BJ (cell line): Measurements from ENCODE around the gene H2BK1. TPM values are rescaled to one million over a fixed set of nuclear protein-coding genes. Genes with fewer than 3 reads are reported as not detected.

Source experiments
- CTCF ChIA-PET: fragments of 350-600 bp; formaldehyde crosslinking; extraction: SDS; loops from one replicate; lab custom pipeline; 2021; ENCODE audit warnings: antibody characterized with exemption, inconsistent platforms; lab: Yijun Ruan, JAX
- POLR2A ChIA-PET: fragments of 300-600 bp; sonication (Branson Sonifier 250); formaldehyde crosslinking; extraction: SDS; loops from one replicate; lab custom pipeline; 2021; ENCODE audit warnings: antibody characterized with exemption; lab: Charles Lee
- DNase-seq: peaks from one replicate; pipeline ENCODE4 v3.0.0-alpha.2; 2011; ENCODE audit warnings: low read depth
- H3K27me3 ChIP-seq: 2 replicates; pipeline ENCODE4 v1.6.0; 2011; ENCODE audit warnings: low read length; ENCODE audit not compliant: control insufficient read depth, insufficient read depth
- H3K36me3 ChIP-seq: 2 replicates; pipeline ENCODE4 v1.5.1; 2011; ENCODE audit warnings: low read length; ENCODE audit not compliant: control insufficient read depth, insufficient read depth
- H3K4me3 ChIP-seq: 2 replicates; pipeline ENCODE4 v1.5.1; 2011; ENCODE audit warnings: low read depth, mild to moderate bottlenecking, control low read depth, low read length
- polyA plus RNA-seq: library from polyadenylated mRNA; depleted of rRNA; stranded (reverse); fragments of >200 nt; gene quantifications from 2 replicates; pipeline ENCODE4 v1.2.3, GENCODE V29; 2011
- TF ChIP-seq, protein P1 (sequence below): IDR thresholded peaks from 2 replicates; pipeline ENCODE4 v1.5.1; 2011; ENCODE audit warnings: low read depth, mild to moderate bottlenecking, control low read depth, inconsistent platforms, low read length, moderate library complexity; ENCODE audit not compliant: insufficient read depth

The H2BK1 gene
- polyA plus RNA-seq, 1 experiment = not detected

DNA sequence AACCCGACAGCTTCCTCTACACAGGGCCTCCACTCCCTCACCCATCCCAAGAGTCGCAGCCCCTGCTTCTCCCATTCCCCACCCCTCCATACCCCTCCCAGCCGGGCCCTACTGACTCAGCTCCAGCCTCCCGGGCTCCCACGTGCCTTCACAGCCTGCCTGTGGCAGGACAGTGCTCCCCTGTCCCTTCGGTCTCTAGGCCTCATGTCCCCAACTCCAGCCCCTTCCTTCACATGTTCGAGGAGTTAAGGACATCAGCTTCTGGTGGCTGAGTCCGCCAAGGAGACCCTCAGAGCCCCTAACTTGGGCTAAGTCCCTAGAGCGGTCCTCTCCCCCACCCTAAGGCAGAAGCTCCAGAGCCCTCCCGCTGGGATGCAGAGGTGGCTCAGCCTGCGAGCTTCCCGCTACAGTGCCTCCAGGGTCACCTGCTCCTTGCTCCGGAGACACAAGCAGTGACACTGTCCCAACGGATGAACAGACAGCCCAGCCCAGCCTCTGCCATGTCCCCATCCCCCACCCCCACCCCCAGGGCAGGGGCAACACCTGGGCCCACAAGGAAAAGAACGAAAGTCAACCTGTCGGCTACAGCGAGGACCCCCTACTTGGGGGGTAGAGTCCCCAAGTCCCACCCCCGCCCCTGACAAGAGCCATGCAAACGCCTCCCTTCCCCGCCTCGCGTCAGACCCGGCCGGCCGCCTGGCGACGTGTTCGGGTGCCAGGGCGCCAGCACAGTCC, 37.5 kb upstream of the H2BK1 start:
- peak overlapping the region; percentile 80 for H3K4me3 ChIP-seq
- no peak for DNase-seq
- CTCF ChIA-PET = interaction anchor here (0.9 to 3.2 kb wide), 6 partner anchors 11 to 124 kb away, joined by 4 to 15 read pairs (median 10); partner anchors contain the start of genes ABCF2 and CHPF2
- no peaks in the 10 kb centered on the region for H3K36me3 ChIP-seq
- no peaks in the 10 kb centered on the region for H3K27me3 ChIP-seq
- TF ChIP-seq, protein P1, sequence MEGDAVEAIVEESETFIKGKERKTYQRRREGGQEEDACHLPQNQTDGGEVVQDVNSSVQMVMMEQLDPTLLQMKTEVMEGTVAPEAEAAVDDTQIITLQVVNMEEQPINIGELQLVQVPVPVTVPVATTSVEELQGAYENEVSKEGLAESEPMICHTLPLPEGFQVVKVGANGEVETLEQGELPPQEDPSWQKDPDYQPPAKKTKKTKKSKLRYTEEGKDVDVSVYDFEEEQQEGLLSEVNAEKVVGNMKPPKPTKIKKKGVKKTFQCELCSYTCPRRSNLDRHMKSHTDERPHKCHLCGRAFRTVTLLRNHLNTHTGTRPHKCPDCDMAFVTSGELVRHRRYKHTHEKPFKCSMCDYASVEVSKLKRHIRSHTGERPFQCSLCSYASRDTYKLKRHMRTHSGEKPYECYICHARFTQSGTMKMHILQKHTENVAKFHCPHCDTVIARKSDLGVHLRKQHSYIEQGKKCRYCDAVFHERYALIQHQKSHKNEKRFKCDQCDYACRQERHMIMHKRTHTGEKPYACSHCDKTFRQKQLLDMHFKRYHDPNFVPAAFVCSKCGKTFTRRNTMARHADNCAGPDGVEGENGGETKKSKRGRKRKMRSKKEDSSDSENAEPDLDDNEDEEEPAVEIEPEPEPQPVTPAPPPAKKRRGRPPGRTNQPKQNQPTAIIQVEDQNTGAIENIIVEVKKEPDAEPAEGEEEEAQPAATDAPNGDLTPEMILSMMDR = no peak
- POLR2A ChIA-PET = no interaction called here

DNA sequence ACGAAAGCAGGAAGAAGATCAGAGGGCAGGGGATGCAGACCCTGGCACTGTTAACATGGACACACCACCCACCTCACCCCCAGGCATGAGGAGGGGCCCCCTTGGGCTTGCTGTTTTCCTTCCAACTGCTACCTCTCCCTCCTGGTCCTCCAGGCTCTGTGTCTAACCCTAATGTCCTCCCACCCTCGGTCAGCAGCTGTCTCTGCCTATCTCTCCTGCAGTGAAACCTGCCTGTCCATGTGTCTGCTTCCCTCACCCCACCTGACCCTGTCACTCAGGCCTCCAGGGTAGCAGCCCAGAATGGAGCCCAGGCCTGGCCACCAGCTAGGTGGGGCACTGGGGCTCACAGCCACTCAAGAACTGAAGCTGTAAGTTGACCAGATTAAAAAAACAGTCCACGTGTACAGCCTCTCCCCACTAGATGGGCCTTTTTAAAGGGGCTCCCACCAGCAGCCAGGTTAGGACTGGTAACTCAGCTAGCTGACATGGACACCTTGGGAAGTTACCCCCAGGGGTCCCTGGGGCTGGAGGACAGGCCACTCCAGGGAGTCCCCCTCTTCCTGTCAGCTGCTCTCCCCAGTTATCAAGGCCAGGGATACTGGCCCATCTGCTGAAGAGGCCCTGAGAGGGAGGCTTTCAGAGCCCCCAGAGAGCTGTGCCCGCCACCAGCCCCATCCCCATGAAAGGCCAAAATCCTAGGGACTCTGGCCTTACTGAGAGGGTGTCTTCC, 36.7 kb upstream of the H2BK1 start:
- TF ChIP-seq, protein P1 = no peak
- DNase-seq = no peak
- H3K4me3 ChIP-seq = peak overlapping the region; percentile 80
- CTCF ChIA-PET = interaction anchor here (0.9 to 3.2 kb wide), 6 partner anchors 10 to 123 kb away, joined by 4 to 15 read pairs (median 10); partner anchors contain the start of genes ABCF2 and CHPF2
- no peaks in the 10 kb centered on the region for H3K27me3 ChIP-seq
- POLR2A ChIA-PET = no interaction called here
- H3K36me3 ChIP-seq = peaks cover 3% of the 10 kb centered on the region

DNA sequence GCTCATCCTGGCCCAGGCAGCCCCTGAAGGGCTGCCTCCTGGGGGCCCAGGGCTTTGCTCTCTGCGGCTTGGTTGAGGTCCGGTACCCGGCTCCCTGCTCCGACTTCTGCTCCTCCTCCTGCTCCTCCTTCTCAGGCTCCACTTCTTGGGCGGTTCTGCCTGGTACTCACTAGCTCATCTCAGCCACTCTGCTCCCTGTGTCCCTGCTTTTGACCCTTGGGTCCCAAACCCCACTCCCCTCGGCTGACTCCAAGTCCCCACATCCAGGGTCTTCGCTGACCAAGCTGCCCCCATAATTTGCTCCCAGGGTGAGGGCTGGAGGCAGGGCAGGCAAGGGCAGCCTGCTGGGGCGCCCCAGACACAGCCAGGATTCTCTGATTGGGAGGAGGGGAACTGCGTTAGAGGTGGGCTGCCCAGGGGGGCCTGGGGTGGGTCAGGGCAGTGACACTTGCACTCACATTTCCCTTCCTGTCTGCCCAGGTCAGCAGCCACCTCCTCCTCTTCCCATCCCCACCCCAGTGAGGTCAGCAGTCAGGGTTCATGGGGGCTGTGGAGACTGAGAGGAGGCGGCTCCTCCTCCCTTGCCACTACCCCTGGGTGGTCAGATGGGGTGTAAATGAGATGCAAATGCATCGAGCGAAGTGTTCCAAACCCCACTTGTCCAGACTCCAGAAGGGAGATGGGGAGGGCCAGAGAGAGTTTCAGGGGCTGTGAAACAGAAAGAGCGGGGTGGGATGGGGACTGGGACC, 36.0 kb upstream of the H2BK1 start:
- TF ChIP-seq, protein P1 = no peak
- no peak for DNase-seq
- Histone ChIP-seq H3K4me3 (no peak overlapping the region), H3K27me3 (no peaks in the 10 kb centered on the region), H3K36me3 (peaks cover 5% of the 10 kb centered on the region)
- CTCF ChIA-PET = interaction anchor here (0.8 to 3.2 kb wide), 8 partner anchors 9 to 122 kb away, joined by 3 to 15 read pairs (median 6); partner anchors contain the start of genes ABCF2 and CHPF2
- POLR2A ChIA-PET = no interaction called here

DNA sequence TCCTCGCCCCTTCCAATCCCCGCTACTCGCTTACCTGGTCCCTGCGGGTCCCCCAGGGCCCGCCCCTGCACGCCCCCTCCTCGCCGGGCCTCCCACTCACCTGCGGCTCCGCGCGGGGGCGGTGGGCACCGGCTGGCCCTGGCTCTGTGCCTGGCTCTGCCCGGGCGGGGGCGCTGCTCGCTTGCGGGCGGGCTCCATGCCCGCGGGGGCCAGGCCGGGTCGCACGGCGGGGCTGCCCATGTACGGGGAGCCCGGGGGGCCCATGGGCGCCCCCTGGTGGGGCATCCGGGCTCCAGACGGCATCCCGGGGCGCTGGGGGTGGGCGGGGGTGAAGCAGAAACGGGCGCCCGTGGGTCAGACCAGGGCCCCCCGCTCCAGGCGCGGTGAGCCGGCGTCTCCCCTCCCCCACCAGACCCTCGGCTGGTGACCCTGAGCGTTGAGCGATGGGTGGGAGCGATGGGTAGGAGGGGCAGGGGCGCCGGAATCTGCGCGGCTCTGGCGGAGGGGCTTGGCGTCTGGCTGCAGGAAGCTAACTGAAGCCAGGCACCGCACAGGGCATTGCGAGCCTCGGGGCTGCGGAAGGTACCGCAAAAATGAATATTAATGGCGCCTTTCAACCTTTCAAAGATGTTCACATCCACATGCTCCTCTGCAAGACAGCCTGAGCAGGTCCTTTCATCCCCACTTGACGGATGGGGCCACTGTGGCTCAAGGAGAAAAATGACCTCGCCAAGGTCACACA, 35.2 kb upstream of the H2BK1 start:
- peaks cover 9% of the 10 kb centered on the region for H3K36me3 ChIP-seq
- TF ChIP-seq, protein P1 = peak; percentile 65
- no peaks in the 10 kb centered on the region for H3K27me3 ChIP-seq
- CTCF ChIA-PET = interaction anchor here (0.8 to 3.2 kb wide), 9 partner anchors 9 to 121 kb away, joined by 3 to 15 read pairs (median 6); partner anchors contain the start of genes ABCF2 and CHPF2
- POLR2A ChIA-PET = no interaction called here
- peak overlapping the region; percentile 32; the same call in 1 of the 2 replicates for H3K4me3 ChIP-seq
- no peak for DNase-seq
